Breast epithelium (tissue), 4 donors: Measurements from ENCODE around the gene NWD2. TPM values are rescaled to one million over a fixed set of nuclear protein-coding genes. Genes with fewer than 3 reads are reported as not detected.

ENCODE experiments used
- DNase-seq, 2 donors: peaks; one replicate each; pipeline ENCODE4 v3.0.0-alpha.2; 2019; ENCODE audit warnings: low spot score in 2 of 2
- H3K27ac ChIP-seq, 2 donors: fragments of 200-600 bp; sonication (generic) in 1 of 2; one replicate each; pipeline ENCODE4 v1.5.1; 2016 to 2019; ENCODE audit warnings: mild to moderate bottlenecking in 1 of 2
- H3K27me3 ChIP-seq, 2 donors: fragments of 200-600 bp; sonication (generic) in 1 of 2; one replicate each; pipeline versions ENCODE4 v1.5.1 to v1.6.0; 2017 to 2019; ENCODE audit warnings: control low read depth in 1 of 2, mild to moderate bottlenecking in 1 of 2
- H3K36me3 ChIP-seq: fragments of 200-600 bp; one replicate; pipeline ENCODE4 v1.5.1; 2019
- H3K4me1 ChIP-seq, 2 donors: fragments of 200-600 bp; sonication (generic); one replicate each; pipeline ENCODE4 v1.5.1; 2016 to 2019; ENCODE audit warnings: control low read depth in 1 of 2
- H3K4me3 ChIP-seq, 3 donors: fragments of 200-600 bp; sonication (generic); 1 replicate in 2 of 3; 2 replicates in 1 of 3; pipeline ENCODE4 v1.5.1; 2016 to 2019; ENCODE audit warnings: mild to moderate bottlenecking in 3 of 3, moderate library complexity in 2 of 3
- H3K9me3 ChIP-seq, 2 donors: fragments of 200-600 bp; sonication (generic) in 1 of 2; one replicate each; pipeline ENCODE4 v1.5.1; 2016 to 2019; ENCODE audit warnings: control low read depth in 1 of 2
- CTCF ChIP-seq, 3 donors: fragments of 450-650 bp; IDR thresholded peaks; one replicate each; pipeline ENCODE4 v1.5.1; 2016 to 2017; ENCODE audit warnings: antibody characterized with exemption in 3 of 3, mild to moderate bottlenecking in 3 of 3, moderate library complexity in 3 of 3
- POLR2A ChIP-seq: fragments of 450-650 bp; IDR thresholded peaks from one replicate; pipeline ENCODE4 v1.6.1; 2016; ENCODE audit warnings: antibody characterized with exemption, mild to moderate bottlenecking, moderate library complexity
- POLR2AphosphoS5 ChIP-seq, 3 donors: sonication (generic); formaldehyde crosslinking; IDR thresholded peaks; one replicate each; pipeline ENCODE4 v1.6.1; 2017; ENCODE audit warnings: antibody characterized with exemption in 3 of 3
- intact Hi-C: fragments of 100-400 bp; cut with DNase I; formaldehyde crosslinking; loops from one replicate; pipeline ENCODE4 v1.15.1; 2023; ENCODE audit warnings: low total_unique reads
- total RNA-seq, 3 donors: library from RNA; depleted of rRNA; stranded (reverse); fragments of >200 nt; gene quantifications; one replicate each; pipeline ENCODE4 v1.1.0, GENCODE V29; 2016

The NWD2 gene
- total RNA-seq, 3 donors from 2014 or later: 0.48 to 2.2 (median 0.66) TPM

GRCh38 chr4:37383579-37384229 is 139.2 kb downstream of the NWD2 start:
- intact Hi-C loops: no loop called here
- H3K4me3 ChIP-seq: no peak overlapping the region
- no peak for DNase-seq
- H3K27me3 ChIP-seq: no peaks in the 10 kb centered on the region
- no peaks in the 10 kb centered on the region for H3K4me1 ChIP-seq
- no peak overlapping the region for H3K27ac ChIP-seq
- TF ChIP-seq POLR2A (no peak), POLR2AphosphoS5 (IDR thresholded peaks at IDR 0.05) (no peak), CTCF (IDR thresholded peaks at IDR 0.05) (peak in 1 of 3 donors; percentile 18)
- no peaks in the 10 kb centered on the region for H3K9me3 ChIP-seq
- no peaks in the 10 kb centered on the region for H3K36me3 ChIP-seq

- Histone ChIP-seq H3K4me3 (no peak overlapping the region), H3K9me3 (no peaks in the 10 kb centered on the region), H3K36me3 (no peaks in the 10 kb centered on the region), H3K4me1 (no peaks in the 10 kb centered on the region), H3K27me3 (no peaks in the 10 kb centered on the region), H3K27ac (no peak overlapping the region)
- intact Hi-C loops: no loop called here
- no peak for DNase-seq
- TF ChIP-seq CTCF (IDR thresholded peaks at IDR 0.05) (no peak), POLR2A (no peak), POLR2AphosphoS5 (IDR thresholded peaks at IDR 0.05) (no peak)
Measured at GRCh38 chr4:37385424-37385823, 140.9 kb downstream of the NWD2 start.

GRCh38 chr4:37388681-37389365 is 144.3 kb downstream of the NWD2 start:
- Histone ChIP-seq H3K27me3 (no peaks in the 10 kb centered on the region), H3K27ac (no peak overlapping the region), H3K4me1 (no peaks in the 10 kb centered on the region), H3K9me3 (no peaks in the 10 kb centered on the region), H3K36me3 (no peaks in the 10 kb centered on the region), H3K4me3 (no peak overlapping the region)
- TF ChIP-seq CTCF (IDR thresholded peaks at IDR 0.05) (no peak), POLR2A (no peak), POLR2AphosphoS5 (IDR thresholded peaks at IDR 0.05) (no peak)
- intact Hi-C loops: no loop called here
- DNase-seq: no peak

GRCh38 chr4:37389366-37389765 is 144.8 kb downstream of the NWD2 start:
- TF ChIP-seq CTCF (IDR thresholded peaks at IDR 0.05) (no peak), POLR2AphosphoS5 (IDR thresholded peaks at IDR 0.05) (no peak), POLR2A (no peak)
- Histone ChIP-seq H3K36me3 (no peaks in the 10 kb centered on the region), H3K4me3 (no peak overlapping the region), H3K27me3 (no peaks in the 10 kb centered on the region), H3K27ac (no peak overlapping the region), H3K9me3 (no peaks in the 10 kb centered on the region), H3K4me1 (no peaks in the 10 kb centered on the region)
- intact Hi-C loops: no loop called here
- DNase-seq: no peak

- Histone ChIP-seq H3K36me3 (no peaks in the 10 kb centered on the region), H3K9me3 (no peaks in the 10 kb centered on the region), H3K4me1 (no peaks in the 10 kb centered on the region), H3K27ac (no peak overlapping the region), H3K4me3 (no peak overlapping the region), H3K27me3 (no peaks in the 10 kb centered on the region)
- intact Hi-C loops: no loop called here
- DNase-seq: no peak
- TF ChIP-seq POLR2A (no peak), CTCF (IDR thresholded peaks at IDR 0.05) (peak in 2 of 3 donors; percentile 37 to 41)
Measured at GRCh38 chr4:37389967-37390580, 145.5 kb downstream of the NWD2 start.
